NCI-H526 (cell line): Measurements from ENCODE around the gene ERO1A.
A peak's percentile ranks its signal among the peaks of the same experiment; 100 is the strongest.

Experiments
- DNase-seq, 2 experiments: peaks; one replicate each; lab custom pipeline; 2025; lab: John Stamatoyannopoulos, UW

The ERO1A gene

GRCh38 chr14:52700701-52701172, 5.4 kb upstream of the ERO1A start:
- peak; percentile 24 to 30 for DNase-seq

GRCh38 chr14:52694761-52695480, 437 bp downstream of the ERO1A start:
- peak; percentile 50 to 73 for DNase-seq

GRCh38 chr14:52693532-52693931, 1.8 kb downstream of the ERO1A start:
- DNase-seq, result no peak

GRCh38 chr14:52693036-52693435, 2.3 kb downstream of the ERO1A start:
- DNase-seq, result no peak

GRCh38 chr14:52692248-52692962, 3.0 kb downstream of the ERO1A start:
- DNase-seq, result no peak

- peak in 1 of 2 experiments; percentile 5 for DNase-seq
These were observed 4.2 kb downstream of the ERO1A start for GRCh38 chr14:52690983-52691760.

GRCh38 chr14:52686176-52686575, 9.2 kb downstream of the ERO1A start:
- no peak for DNase-seq

- DNase-seq, result no peak
These were observed 11.3 kb downstream of the ERO1A start for GRCh38 chr14:52683985-52684520.

- DNase-seq, result no peak
These were observed 16.8 kb downstream of the ERO1A start for GRCh38 chr14:52678591-52678990.

- no peak for DNase-seq
These were observed 31.5 kb downstream of the ERO1A start for GRCh38 chr14:52663850-52664249.

GRCh38 chr14:52661314-52661713, 34.0 kb downstream of the ERO1A start:
- DNase-seq, result peak; percentile 36 to 62

GRCh38 chr14:52660832-52661231, 34.5 kb downstream of the ERO1A start:
- DNase-seq, result no peak

GRCh38 chr14:52660325-52660724, 35.0 kb downstream of the ERO1A start:
- DNase-seq, result no peak

- no peak for DNase-seq
These were observed 38.5 kb downstream of the ERO1A start for GRCh38 chr14:52656905-52657304.

- peak in 1 of 2 experiments; percentile 10 for DNase-seq
These were observed 44.6 kb downstream of the ERO1A start for GRCh38 chr14:52650774-52651173.

- no peak for DNase-seq
These were observed 45.8 kb downstream of the ERO1A start for GRCh38 chr14:52649511-52649910.

- no peak for DNase-seq
These were observed 53.6 kb downstream of the ERO1A start for GRCh38 chr14:52641745-52642144.

GRCh38 chr14:52640137-52640536, 55.2 kb downstream of the ERO1A start:
- no peak for DNase-seq

GRCh38 chr14:52619687-52620086, 75.7 kb downstream of the ERO1A start:
- no peak for DNase-seq

- no peak for DNase-seq
These were observed 76.8 kb downstream of the ERO1A start for GRCh38 chr14:52618602-52619001.

GRCh38 chr14:52610187-52610586, 85.2 kb downstream of the ERO1A start:
- no peak for DNase-seq

- DNase-seq, result no peak
These were observed 85.8 kb downstream of the ERO1A start for GRCh38 chr14:52609445-52610044.
